Muscle of leg (tissue), 16 donors: Measurements from ENCODE around the gene NOB1. TPM values are rescaled to one million over a fixed set of nuclear protein-coding genes. Genes with fewer than 3 reads are reported as not detected.
A peak's percentile ranks its signal among the peaks of the same experiment; 100 is the strongest.
"Not testable (repeated sequence)": the region's sequence is repeated elsewhere in the genome, so short reads cannot be mapped to it uniquely, and the experiment has no call there.

Experiments
- DNase-seq: peaks from one replicate; pipeline ENCODE4 v3.0.0; 2013
- H3K27ac ChIP-seq: one replicate; pipeline ENCODE4 v1.5.1; 2013; ENCODE audit warnings: mild to moderate bottlenecking, low read length, control low read depth
- H3K27me3 ChIP-seq: one replicate; pipeline ENCODE4 v1.6.1; 2013; ENCODE audit warnings: low read length; ENCODE audit not compliant: control insufficient read depth, insufficient read depth
- H3K36me3 ChIP-seq: one replicate; pipeline ENCODE4 v1.6.1; 2013; ENCODE audit warnings: low read length; ENCODE audit not compliant: control insufficient read depth, insufficient read depth
- H3K4me1 ChIP-seq: one replicate; pipeline ENCODE4 v1.6.1; 2013; ENCODE audit warnings: low read length; ENCODE audit not compliant: control insufficient read depth, insufficient read depth
- H3K4me3 ChIP-seq: one replicate; pipeline ENCODE4 v1.5.1; 2013; ENCODE audit warnings: low read length, control low read depth
- H3K9me3 ChIP-seq: replicated peaks from 2 replicates; pipeline ENCODE4 v1.6.1; 2013; ENCODE audit warnings: low read depth, low read length; ENCODE audit not compliant: control insufficient read depth
- whole genome bisulfite sequencing: methylation state at CpG from one replicate; pipeline ENCODE4 v1.1.5; 2013; ENCODE audit warnings: missing lambda C conversion rate; ENCODE audit not compliant: insufficient coverage; 5-methylcytosine and 5-hydroxymethylcytosine counted together
- long read RNA-seq, 11 donors: transcript quantifications; one replicate each; lab custom pipeline, GENCODE V29; 2026
- polyA plus RNA-seq, 8 donors: library from polyadenylated mRNA; unstranded; fragments of 120-200 nt; gene quantifications; one replicate each; pipeline versions ENCODE4 v1.2.1 to v1.2.3, GENCODE V29; 2013; ENCODE audit warnings: inconsistent platforms in 1 of 8, low replicate concordance in 1 of 8; ENCODE audit not compliant: insufficient read length in 8 of 8, insufficient read depth in 1 of 8
- total RNA-seq: library from RNA; stranded (reverse); fragments of 120-200 nt; gene quantifications from one replicate; pipeline ENCODE4 v1.2.4, GENCODE V29; 2013

The NOB1 gene
- total RNA-seq (16.2 TPM), polyA plus RNA-seq (10 to 100 TPM; 40.9 to 56.6 (median 47.5) TPM)
- long read RNA-seq, donor 1, partial matches to known transcripts = 0 of 4 reads
- long read RNA-seq, donor 1, other reads (novel, unspliced or antisense) = 0 of 4 reads
- long read RNA-seq, donor 2 = 0 reads
- long read RNA-seq, donor 3, transcript NOB1-201 (9 exons, 1,734 nt) = major isoform, 14 of 14 reads
- long read RNA-seq, donor 3, partial matches to known transcripts = 0 of 14 reads
- long read RNA-seq, donor 3, other reads (novel, unspliced or antisense) = 0 of 14 reads
- long read RNA-seq, donor 4, partial matches to known transcripts = 0 of 2 reads
- long read RNA-seq, donor 4, other reads (novel, unspliced or antisense) = 0 of 2 reads
- long read RNA-seq, donor 5, transcript NOB1-201 (9 exons, 1,734 nt) = major isoform, 39 of 45 reads
- long read RNA-seq, donor 5, partial matches to known transcripts = 5 of 45 reads
- long read RNA-seq, donor 5, other reads (novel, unspliced or antisense) = 0 of 45 reads
- long read RNA-seq, donor 6, transcript NOB1-201 (9 exons, 1,734 nt) = major isoform, 20 of 22 reads
- long read RNA-seq, donor 6, partial matches to known transcripts = 0 of 22 reads
- long read RNA-seq, donor 6, other reads (novel, unspliced or antisense) = 0 of 22 reads
- long read RNA-seq, donor 7, transcript NOB1-201 (9 exons, 1,734 nt) = major isoform, 19 of 19 reads
- long read RNA-seq, donor 7, partial matches to known transcripts = 0 of 19 reads
- long read RNA-seq, donor 7, other reads (novel, unspliced or antisense) = 0 of 19 reads
- long read RNA-seq, donor 8, transcript NOB1-201 (9 exons, 1,734 nt) = major isoform, 9 of 9 reads
- long read RNA-seq, donor 8, partial matches to known transcripts = 0 of 9 reads
- long read RNA-seq, donor 8, other reads (novel, unspliced or antisense) = 0 of 9 reads
- long read RNA-seq, donor 9, transcript NOB1-201 (9 exons, 1,734 nt) = major isoform, 8 of 14 reads
- long read RNA-seq, donor 9, partial matches to known transcripts = 6 of 14 reads
- long read RNA-seq, donor 9, other reads (novel, unspliced or antisense) = 0 of 14 reads
- long read RNA-seq, donor 10, transcript NOB1-201 (9 exons, 1,734 nt) = major isoform, 10 of 29 reads
- long read RNA-seq, donor 10, partial matches to known transcripts = 19 of 29 reads
- long read RNA-seq, donor 10, other reads (novel, unspliced or antisense) = 0 of 29 reads
- long read RNA-seq, donor 11, transcript NOB1-201 (9 exons, 1,734 nt) = major isoform, 12 of 18 reads
- long read RNA-seq, donor 11, partial matches to known transcripts = 6 of 18 reads
- long read RNA-seq, donor 11, other reads (novel, unspliced or antisense) = 0 of 18 reads

- DNase-seq = peak; percentile 98
- Histone ChIP-seq H3K4me1 (peaks cover 4% of the 10 kb centered on the region), H3K9me3 (no peaks in the 10 kb centered on the region), H3K36me3 (peaks cover 27% of the 10 kb centered on the region), H3K27me3 (no peaks in the 10 kb centered on the region), H3K4me3 (peak within 1 kb of the TSS; percentile 94), H3K27ac (peak within 1 kb of the TSS; percentile 76)
- WGBS = under 1% methylated on average over 50 of the region's 58 CpGs
Observed at GRCh38 chr16:69754469-69755310, at the start of gene NOB1. Gene NOB1 (minus strand): TSS chr16:69754926. CDS start chr16:69754910, 16 bp downstream.

- Histone ChIP-seq H3K27ac (no peak overlapping the region), H3K9me3 (no peaks in the 10 kb centered on the region), H3K36me3 (peaks cover 7% of the 10 kb centered on the region), H3K4me1 (no peaks in the 10 kb centered on the region), H3K27me3 (no peaks in the 10 kb centered on the region), H3K4me3 (no peak overlapping the region)
- WGBS = no CpG with 5 or more reads among the region's 1 CpG
- DNase-seq = peak; percentile 84
Observed at GRCh38 chr16:69804297-69804696, 49.6 kb upstream of the NOB1 start.

- Histone ChIP-seq H3K36me3 (peaks cover 13% of the 10 kb centered on the region), H3K4me1 (no peaks in the 10 kb centered on the region), H3K4me3 (no peak overlapping the region), H3K9me3 (no peaks in the 10 kb centered on the region), H3K27ac (no peak overlapping the region), H3K27me3 (no peaks in the 10 kb centered on the region)
- DNase-seq = no peak
- WGBS = no CpG with 5 or more reads among the region's 11 CpGs
Observed at GRCh38 chr16:69799611-69800031, 44.9 kb upstream of the NOB1 start.

- H3K36me3 ChIP-seq = peaks cover 13% of the 10 kb centered on the region
- no peak for DNase-seq
- no peak overlapping the region for H3K4me3 ChIP-seq
- H3K27ac ChIP-seq = no peak overlapping the region
- H3K4me1 ChIP-seq = no peaks in the 10 kb centered on the region
- H3K27me3 ChIP-seq = no peaks in the 10 kb centered on the region
- 44% methylated on average over 4 of the region's 8 CpGs for WGBS
- no peaks in the 10 kb centered on the region for H3K9me3 ChIP-seq
Observed at GRCh38 chr16:69798466-69798865, 43.7 kb upstream of the NOB1 start.

GRCh38 chr16:69796285-69797118, 41.8 kb upstream of the NOB1 start:
- DNase-seq = peak; percentile 84
- Histone ChIP-seq H3K9me3 (no peaks in the 10 kb centered on the region), H3K4me1 (no peaks in the 10 kb centered on the region), H3K4me3 (no peak overlapping the region), H3K27ac (no peak overlapping the region), H3K27me3 (no peaks in the 10 kb centered on the region), H3K36me3 (peaks cover 11% of the 10 kb centered on the region)
- WGBS = 34% methylated on average over 18 of the region's 19 CpGs

GRCh38 chr16:69794486-69794885, 39.8 kb upstream of the NOB1 start:
- Histone ChIP-seq H3K36me3 (peaks cover 10% of the 10 kb centered on the region), H3K4me3 (no peak overlapping the region), H3K27ac (no peak overlapping the region), H3K9me3 (no peaks in the 10 kb centered on the region), H3K4me1 (no peaks in the 10 kb centered on the region), H3K27me3 (no peaks in the 10 kb centered on the region)
- WGBS = no CpG with 5 or more reads among the region's 2 CpGs
- no peak for DNase-seq

- Histone ChIP-seq H3K9me3 (no peaks in the 10 kb centered on the region), H3K4me3 (no peak overlapping the region), H3K27me3 (no peaks in the 10 kb centered on the region), H3K36me3 (peaks cover 9% of the 10 kb centered on the region), H3K27ac (no peak overlapping the region), H3K4me1 (no peaks in the 10 kb centered on the region)
- WGBS = no CpG with 5 or more reads among the region's 4 CpGs
- DNase-seq = no peak
Observed at GRCh38 chr16:69793526-69793925, 38.8 kb upstream of the NOB1 start.

GRCh38 chr16:69791391-69791847, 36.7 kb upstream of the NOB1 start:
- not testable (repeated sequence) for H3K9me3 ChIP-seq, DNase-seq, H3K4me1 ChIP-seq, H3K27ac ChIP-seq, H3K27me3 ChIP-seq, H3K4me3 ChIP-seq
- H3K36me3 ChIP-seq = peaks cover 22% of the 10 kb centered on the region
- WGBS = 100% methylated on average over 2 of the region's 6 CpGs
